SK-N-SH (cell line): ENCODE data around the gene GATD1. TPM values are rescaled to one million over a fixed set of nuclear protein-coding genes. Genes with fewer than 3 reads are reported as not detected.

Experiments
- CTCF ChIA-PET: fragments of 300-600, 350-600 bp; formaldehyde crosslinking; extraction: SDS; loops from one replicate; lab custom pipeline; 2021; lab: Yijun Ruan, JAX
- POLR2A ChIA-PET: fragments of 350-600 bp; sonication (Branson Sonifier 250); formaldehyde crosslinking; extraction: SDS; loops from one replicate; lab custom pipeline; 2020; ENCODE audit warnings: antibody characterized with exemption, inconsistent platforms; lab: Yijun Ruan, JAX
- DNase-seq: peaks from one replicate; pipeline ENCODE4 v3.0.0; 2012
- H2AFZ ChIP-seq: fragments of 200-600 bp; sonication (generic); 2 replicates; pipeline ENCODE4 v1.8.1; 2016; ENCODE audit warnings: antibody characterized with exemption, mild to moderate bottlenecking, low read depth
- H3F3A ChIP-seq: fragments of 200-600 bp; sonication (generic); replicated peaks from 2 replicates; pipeline ENCODE3; 2016; ENCODE audit warnings: antibody characterized with exemption, mild to moderate bottlenecking; ENCODE audit not compliant: insufficient read depth
- H3K27ac ChIP-seq, 2 experiments: fragments of 200-500 bp in 1 of 2; fragments of 200-600 bp in 1 of 2; sonication (Bioruptor generic) in 1 of 2; sonication (generic), shearing (Covaris generic) in 1 of 2; 2 replicates each; pipeline versions ENCODE4 v1.5.1 to v1.6.1; 2014 to 2016; ENCODE audit warnings: low read depth in 2 of 2, inconsistent platforms in 1 of 2, low read length in 1 of 2, mild to moderate bottlenecking in 1 of 2, mixed read lengths in 1 of 2
- H3K27me3 ChIP-seq: fragments of 200-600 bp; sonication (generic), shearing (Covaris generic); 2 replicates; pipeline ENCODE4 v1.6.1; 2016; ENCODE audit warnings: mixed run types; ENCODE audit not compliant: insufficient read depth
- H3K36me3 ChIP-seq, 2 experiments: fragments of 200-500 bp in 1 of 2; fragments of 200-600 bp in 1 of 2; sonication (Bioruptor generic) in 1 of 2; sonication (generic) in 1 of 2; replicated peaks in 1 of 2; 2 replicates each; pipeline versions ENCODE3 to v1.5.1; 2014 to 2016; ENCODE audit warnings: low read length in 1 of 2, mild to moderate bottlenecking in 1 of 2; ENCODE audit not compliant: insufficient read depth in 2 of 2, control insufficient read depth in 1 of 2
- H3K4me1 ChIP-seq, 2 experiments: fragments of 200-500 bp in 1 of 2; fragments of 200-600 bp in 1 of 2; sonication (Bioruptor generic) in 1 of 2; sonication (generic), shearing (Covaris generic) in 1 of 2; 2 replicates each; pipeline versions ENCODE4 v1.5.1 to v1.6.1; 2014 to 2016; ENCODE audit warnings: low read depth in 1 of 2, low read length in 1 of 2, mixed run types in 1 of 2; ENCODE audit not compliant: insufficient read depth in 2 of 2, control insufficient read depth in 1 of 2
- H3K4me2 ChIP-seq: fragments of 200-600 bp; sonication (generic), shearing (Covaris generic); 2 replicates; pipeline ENCODE4 v1.6.1; 2017; ENCODE audit warnings: mixed run types
- H3K4me3 ChIP-seq, 2 experiments: fragments of 200-500 bp in 1 of 2; fragments of 200-600 bp in 1 of 2; sonication (Bioruptor generic) in 1 of 2; sonication (generic), shearing (Covaris generic) in 1 of 2; 2 replicates each; pipeline versions ENCODE4 v1.5.1 to v1.8.1; 2014 to 2016; ENCODE audit warnings: low read depth in 2 of 2, inconsistent platforms in 1 of 2, low read length in 1 of 2, mild to moderate bottlenecking in 1 of 2, mixed read lengths in 1 of 2, moderate library complexity in 1 of 2
- H3K79me2 ChIP-seq: fragments of 200-600 bp; sonication (generic); 2 replicates; pipeline ENCODE4 v1.8.1; 2017; ENCODE audit warnings: mild to moderate bottlenecking; ENCODE audit not compliant: insufficient read depth
- H3K9ac ChIP-seq: fragments of 200-600 bp; sonication (generic); 2 replicates; pipeline ENCODE4 v1.6.1; 2017; ENCODE audit warnings: mixed run types
- H3K9me2 ChIP-seq: fragments of 200-600 bp; sonication (generic); 2 replicates; pipeline ENCODE4 v1.6.1; 2017; ENCODE audit warnings: mixed run types
- H3K9me3 ChIP-seq: fragments of 200-600 bp; sonication (generic); 2 replicates; pipeline ENCODE4 v1.6.1; 2017; ENCODE audit warnings: mixed run types, mild to moderate bottlenecking, moderate library complexity
- H4K20me1 ChIP-seq: fragments of 200-600 bp; sonication (generic); 2 replicates; pipeline ENCODE4 v1.6.1; 2017; ENCODE audit warnings: mild to moderate bottlenecking, mixed run types; ENCODE audit not compliant: insufficient read depth
- CTCF ChIP-seq: fragments of 200-600 bp; sonication (generic); IDR thresholded peaks from 2 replicates; pipeline ENCODE4 v1.6.1; 2017; ENCODE audit warnings: antibody characterized with exemption, mild to moderate bottlenecking, moderate library complexity
- EP300 ChIP-seq, 2 experiments: IDR thresholded peaks; 2 replicates each; pipeline versions ENCODE4 v1.4.0 to v1.6.1; 2012; ENCODE audit warnings: borderline replicate concordance in 1 of 2, low read depth in 1 of 2, low read length in 1 of 2
- GABPA ChIP-seq: IDR thresholded peaks from 2 replicates; pipeline ENCODE4 v1.4.0; 2012; ENCODE audit warnings: low read depth, mild to moderate bottlenecking
- MEF2A ChIP-seq: IDR thresholded peaks from 2 replicates; pipeline ENCODE4 v1.4.0; 2012; ENCODE audit warnings: low read depth, borderline replicate concordance
- MXI1 ChIP-seq: IDR thresholded peaks from 2 replicates; pipeline ENCODE4 v1.6.1; 2012; ENCODE audit warnings: mild to moderate bottlenecking, low read depth, low read length, improper control_type of control experiment
- POLR2AphosphoS5 ChIP-seq: IDR thresholded peaks from 2 replicates; pipeline ENCODE4 v1.6.1; 2012; ENCODE audit warnings: low read depth, low read length
- RAD21 ChIP-seq: IDR thresholded peaks from 2 replicates; pipeline ENCODE4 v1.6.1; 2012; ENCODE audit warnings: mild to moderate bottlenecking, low read length
- RCOR1 ChIP-seq: fragments of 150-350 bp; IDR thresholded peaks from 2 replicates; pipeline ENCODE4 v1.6.1; 2017; ENCODE audit warnings: antibody characterized with exemption, low read length
- REST ChIP-seq: IDR thresholded peaks from 2 replicates; pipeline ENCODE4 v1.6.1; 2012; ENCODE audit warnings: mild to moderate bottlenecking, low read depth, low read length, moderate library complexity
- TAF1 ChIP-seq: IDR thresholded peaks from 2 replicates; pipeline ENCODE4 v1.6.1; 2012; ENCODE audit warnings: low read depth, mild to moderate bottlenecking, low read length, moderate library complexity, borderline replicate concordance
- TCF12 ChIP-seq: IDR thresholded peaks from 2 replicates; pipeline ENCODE4 v1.4.0; 2012
- WGBS: methylation state at CpG from one replicate; pipeline ENCODE4 v1.1.6; 2017; ENCODE audit warnings: low lambda C conversion rate; 5-methylcytosine and 5-hydroxymethylcytosine counted together
- polyA plus RNA-seq, 3 experiments: library from polyadenylated mRNA; depleted of rRNA; stranded (reverse); fragments of >200 nt; gene quantifications; 2 replicates each; pipeline ENCODE4 v1.2.3, GENCODE V29; 2012
- TF ChIP-seq, protein P1 (sequence below): IDR thresholded peaks from 2 replicates; pipeline ENCODE4 v1.4.0; 2012; ENCODE audit warnings: low read depth

Gene GATD1
- polyA plus RNA-seq, 1 of the 3 experiments (the other 2 are of a cell fraction): 86.2 TPM

GRCh38 chr11:795634-796564 is 18.6 kb upstream of the GATD1 start:
- no peak for TF ChIP-seq GABPA
- TF ChIP-seq RAD21: no peak
- TF ChIP-seq TAF1: peak; percentile 63; the same call in 1 of the 2 replicates
- TF ChIP-seq, protein P1, sequence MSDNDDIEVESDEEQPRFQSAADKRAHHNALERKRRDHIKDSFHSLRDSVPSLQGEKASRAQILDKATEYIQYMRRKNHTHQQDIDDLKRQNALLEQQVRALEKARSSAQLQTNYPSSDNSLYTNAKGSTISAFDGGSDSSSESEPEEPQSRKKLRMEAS: peak; percentile 90
- TF ChIP-seq POLR2AphosphoS5: peak; percentile 58; the same call in 1 of the 2 replicates
- peak; percentile 91 for TF ChIP-seq MXI1
- no peaks in the 10 kb centered on the region for H3K9me2 ChIP-seq
- H3K27me3 ChIP-seq: no peaks in the 10 kb centered on the region
- WGBS: 13% methylated on average over 9 of the region's 26 CpGs
- peaks cover 20% of the 10 kb centered on the region for H3K79me2 ChIP-seq
- no peaks in the 10 kb centered on the region for H4K20me1 ChIP-seq
- peaks cover 0 to 46% of the 10 kb centered on the region in 2 experiments for H3K36me3 ChIP-seq
- DNase-seq: peak; percentile 84
- peaks cover 8 to 40% of the 10 kb centered on the region in 2 experiments; a peak in 2 of 4 replicates for H3K4me1 ChIP-seq
- POLR2A ChIA-PET: interaction anchor here (0.6 to 2.5 kb wide), 4 partner anchors 8 to 234 kb away, joined by 3 to 14 read pairs (median 6); partner anchors contain the start of genes PNPLA2 and RPLP2
- H3F3A ChIP-seq: peaks cover 14% of the 10 kb centered on the region
- peak overlapping the region; percentile 100 for H3K4me2 ChIP-seq
- peak overlapping the region; percentile 93 for H3K27ac ChIP-seq
- no peaks in the 10 kb centered on the region for H3K9me3 ChIP-seq
- H2AFZ ChIP-seq: no peak overlapping the region
- peak overlapping the region; percentile 90 to 92 for H3K4me3 ChIP-seq
- peak overlapping the region; percentile 87 for H3K9ac ChIP-seq
- CTCF ChIA-PET: interaction anchor here (0.9 to 6.3 kb wide), 3 partner anchors 12 to 68 kb away, joined by 3 to 43 read pairs (median 4); no protein-coding TSS in a partner anchor

- H3K9me3 ChIP-seq: no peaks in the 10 kb centered on the region
- WGBS: 92% methylated on average over 25 of the region's 38 CpGs
- TF ChIP-seq, protein P1: no peak
- no peak for TF ChIP-seq MEF2A
- TF ChIP-seq RCOR1: no peak
- no peak for TF ChIP-seq GABPA
- TF ChIP-seq POLR2AphosphoS5: no peak
- TF ChIP-seq EP300 (IDR thresholded peaks at IDR 0.05; ENCODE audit: borderline replicate concordance in 1 of 2, low read depth in 1 of 2, low read length in 1 of 2): no peak
- TF ChIP-seq TAF1: no peak
- no peak for TF ChIP-seq TCF12
- TF ChIP-seq CTCF: no peak
- TF ChIP-seq REST: no peak
- no peak overlapping the region; a peak in 1 of 4 replicates for H3K27ac ChIP-seq
- no peak overlapping the region for H2AFZ ChIP-seq
- H3K4me1 ChIP-seq: peaks cover 8 to 40% of the 10 kb centered on the region in 2 experiments; a peak in 2 of 4 replicates
- H3K4me2 ChIP-seq: peak overlapping the region; percentile 100
- no peak for DNase-seq
- peak overlapping the region; percentile 76 for H3K9ac ChIP-seq
- no peaks in the 10 kb centered on the region for H4K20me1 ChIP-seq
- no peaks in the 10 kb centered on the region for H3K9me2 ChIP-seq
- H3K27me3 ChIP-seq: no peaks in the 10 kb centered on the region
- H3K79me2 ChIP-seq: peaks cover 20% of the 10 kb centered on the region
- peak overlapping the region; percentile 60 to 90; a peak in 2 of 4 replicates for H3K4me3 ChIP-seq
- ChIA-PET POLR2A (interaction anchor here (2.5 kb wide), 1 partner anchor 9 kb away, joined by 8 read pairs; no protein-coding TSS in a partner anchor), CTCF (interaction anchor here (0.8 to 6.3 kb wide), 4 partner anchors 11 to 157 kb away, joined by 3 to 43 read pairs (median 6); no protein-coding TSS in a partner anchor)
- H3K36me3 ChIP-seq: peaks cover 0 to 37% of the 10 kb centered on the region in 2 experiments
- peaks cover 18% of the 10 kb centered on the region for H3F3A ChIP-seq
Measured at GRCh38 chr11:794766-795633, 17.7 kb upstream of the GATD1 start.
